ENCODE measurements around the gene KRT74.
"Not testable (repeated sequence)": the region's sequence is repeated elsewhere in the genome, so short reads cannot be mapped to it uniquely, and the experiment has no call there.

The KRT74 gene

DNA sequence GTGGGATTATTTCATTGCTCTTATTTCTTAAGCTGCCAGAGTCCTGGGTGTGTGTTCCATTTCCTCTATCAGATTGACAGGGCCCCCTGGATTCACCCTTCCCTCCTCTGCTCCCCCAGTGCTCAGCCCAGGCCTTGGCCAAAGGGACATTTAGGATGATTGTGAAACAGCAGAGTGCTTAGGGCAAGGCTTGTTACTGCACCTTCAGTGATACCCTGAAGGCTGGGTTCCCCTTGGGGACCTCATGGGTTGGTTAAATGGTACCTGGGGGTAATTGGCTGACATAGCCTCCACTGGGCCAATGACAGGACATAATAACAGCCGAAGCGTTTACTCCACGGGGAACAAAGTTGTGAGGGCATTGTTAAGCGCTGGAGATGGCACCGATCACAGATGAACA lies 28.9 kb upstream of the KRT74 start:
- no peak for DNase-seq (ENCODE audit: low read depth in 2 of 2)

DNA sequence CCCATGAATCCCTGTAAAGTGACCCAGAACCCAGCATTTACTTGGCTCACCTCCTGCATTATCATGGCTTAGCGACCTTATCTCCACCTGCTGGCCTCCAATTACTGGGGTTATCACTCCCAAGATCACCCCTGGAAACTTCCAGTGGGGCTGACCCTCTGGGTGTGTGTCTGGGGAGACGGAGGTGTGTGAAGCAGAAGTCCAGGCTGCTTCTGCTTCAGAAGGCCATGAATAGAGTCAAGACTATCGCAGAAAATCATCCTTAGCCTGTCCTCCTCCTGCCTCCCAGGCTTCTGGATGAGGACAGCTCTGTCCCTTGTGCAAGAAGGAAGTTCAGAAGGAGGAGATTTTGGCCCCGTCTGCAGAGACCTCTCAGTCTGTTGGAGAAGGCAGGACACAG lies 28.0 kb upstream of the KRT74 start:
- no peak for DNase-seq (ENCODE audit: low read depth in 2 of 2)

- DNase-seq (ENCODE audit: low read depth in 2 of 2) = no peak
Measured at GRCh38 chr12:52600941-52601481, 27.4 kb upstream of the KRT74 start, which contains the start of gene KRT72. Gene KRT72, minus strand, starts transcription at chr12:52601463. Its CDS starts 11 bp downstream, at chr12:52601452.

GRCh38 chr12:52600475-52600874 lies 26.8 kb upstream of the KRT74 start:
- DNase-seq (ENCODE audit: low read depth in 2 of 2) = no peak

DNA sequence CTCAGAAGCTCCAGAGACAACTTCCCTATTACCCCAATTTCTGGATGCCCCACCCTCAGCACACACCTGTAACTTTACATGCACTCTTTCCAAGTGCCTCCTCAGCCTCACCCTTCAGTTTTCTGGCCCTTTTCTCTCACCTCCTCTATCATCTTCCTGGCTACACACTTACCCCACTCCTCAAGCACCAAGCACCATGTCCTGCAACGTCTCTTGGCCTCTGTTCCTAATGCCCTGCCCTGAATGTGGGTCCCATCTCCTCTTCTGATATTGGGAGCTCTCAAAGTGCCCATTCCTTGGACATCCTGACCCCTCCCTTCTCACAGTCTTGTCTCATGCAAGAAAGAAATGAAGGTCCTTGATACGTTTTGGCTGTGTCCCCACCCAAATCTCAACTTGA lies 26.4 kb upstream of the KRT74 start:
- no peak for DNase-seq (ENCODE audit: low read depth in 2 of 2)

DNA sequence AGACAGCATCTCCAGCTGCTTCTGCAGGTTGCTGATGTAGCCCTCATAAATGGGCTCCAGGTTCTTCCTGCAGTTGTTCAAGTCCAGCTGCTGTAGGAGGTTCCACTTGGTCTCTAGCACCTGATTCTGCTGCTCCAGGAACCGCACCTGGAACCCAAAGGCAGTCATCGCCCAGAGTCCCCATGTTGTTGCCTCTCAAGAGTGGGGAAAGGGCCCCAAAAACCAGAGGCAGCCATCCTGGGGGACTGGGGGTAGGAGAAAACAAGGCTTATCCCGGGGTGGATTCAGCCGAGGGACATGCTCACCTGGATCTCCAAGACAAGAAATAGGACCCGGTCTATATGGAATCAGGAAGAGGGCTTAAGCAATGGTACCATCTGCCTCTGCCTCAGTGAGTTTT lies 25.3 kb upstream of the KRT74 start:
- no peak for DNase-seq (ENCODE audit: low read depth in 2 of 2)

GRCh38 chr12:52594237-52594636 lies 20.6 kb upstream of the KRT74 start:
- not testable (repeated sequence) for DNase-seq (ENCODE audit: low read depth in 2 of 2)

- DNase-seq (ENCODE audit: low read depth in 2 of 2) = no peak
Measured at GRCh38 chr12:52591521-52591920, 17.9 kb upstream of the KRT74 start.

- no peak for DNase-seq (ENCODE audit: low read depth in 2 of 2)
Measured at GRCh38 chr12:52590021-52590420, 16.4 kb upstream of the KRT74 start.

GRCh38 chr12:52587563-52587962 lies 13.9 kb upstream of the KRT74 start:
- no peak for DNase-seq (ENCODE audit: low read depth in 2 of 2)

DNA sequence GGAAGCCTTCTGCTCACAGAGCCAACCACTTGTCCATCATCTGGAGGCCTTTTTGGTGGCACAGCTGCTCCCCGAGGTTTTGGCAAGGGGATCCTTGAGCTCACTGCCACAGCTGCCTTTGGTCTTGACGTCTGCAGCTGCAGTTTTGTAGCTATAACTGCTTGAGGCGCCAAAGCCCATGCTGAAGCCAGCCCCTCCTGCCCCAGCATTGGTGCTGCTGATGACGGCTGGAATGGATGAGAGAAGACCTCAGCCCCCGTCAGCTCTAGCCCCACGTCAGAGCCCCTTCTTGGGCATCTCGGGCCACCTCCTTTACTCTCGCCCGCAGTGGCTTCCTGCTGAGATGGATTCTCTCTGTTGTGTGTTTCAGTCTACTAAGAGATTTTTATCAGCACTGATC lies 12.3 kb upstream of the KRT74 start:
- peak in 1 of 2 donors; percentile 5 for DNase-seq (ENCODE audit: low read depth in 2 of 2)

DNA sequence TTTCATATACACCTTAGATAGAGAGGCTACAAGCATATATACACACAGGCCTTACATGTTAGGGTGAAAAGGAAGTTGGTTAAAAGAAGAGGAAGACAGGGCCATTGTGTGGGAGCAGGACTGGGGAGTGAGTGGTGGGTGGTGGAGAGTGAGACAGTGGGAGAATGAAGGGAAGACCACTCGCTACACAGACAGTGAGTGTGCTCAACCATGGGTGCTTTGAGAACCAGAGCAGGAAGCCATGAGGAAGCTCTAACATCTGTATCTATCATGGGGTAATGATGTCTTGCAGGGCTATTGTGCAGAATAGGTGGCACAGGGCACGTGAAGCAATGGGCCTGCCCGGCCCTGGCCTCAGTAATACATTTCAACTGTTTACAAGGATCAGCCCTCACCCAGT lies 11.4 kb upstream of the KRT74 start:
- no peak for DNase-seq (ENCODE audit: low read depth in 2 of 2)

GRCh38 chr12:52584156-52584682 lies 10.6 kb upstream of the KRT74 start:
- no peak for DNase-seq (ENCODE audit: low read depth in 2 of 2)

GRCh38 chr12:52582971-52583456 lies 9.4 kb upstream of the KRT74 start:
- DNase-seq (ENCODE audit: low read depth in 2 of 2) = peak; percentile 32 to 59

DNA sequence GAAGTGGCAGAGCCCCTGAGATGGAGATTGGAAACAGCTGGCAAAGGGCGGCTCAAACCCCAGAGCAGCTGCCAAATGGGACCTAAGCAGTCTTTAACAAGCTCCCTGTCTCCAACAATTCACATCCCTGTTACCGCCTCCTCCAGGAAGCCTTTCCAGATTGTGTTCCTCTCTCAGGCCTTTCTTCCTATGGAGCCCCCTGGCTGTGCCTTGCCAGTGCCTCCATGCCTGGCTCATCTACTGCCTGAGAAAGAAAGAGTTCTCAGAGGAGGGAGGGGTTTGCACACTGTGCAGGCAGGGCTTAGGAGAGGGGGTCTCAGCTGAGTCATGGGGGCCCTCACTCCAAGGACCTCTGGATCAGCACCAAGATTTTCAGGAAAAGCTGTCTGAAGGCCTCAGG lies 8.8 kb upstream of the KRT74 start:
- DNase-seq (ENCODE audit: low read depth in 2 of 2) = no peak

GRCh38 chr12:52581481-52581880 lies 7.8 kb upstream of the KRT74 start:
- no peak for DNase-seq (ENCODE audit: low read depth in 2 of 2)

DNA sequence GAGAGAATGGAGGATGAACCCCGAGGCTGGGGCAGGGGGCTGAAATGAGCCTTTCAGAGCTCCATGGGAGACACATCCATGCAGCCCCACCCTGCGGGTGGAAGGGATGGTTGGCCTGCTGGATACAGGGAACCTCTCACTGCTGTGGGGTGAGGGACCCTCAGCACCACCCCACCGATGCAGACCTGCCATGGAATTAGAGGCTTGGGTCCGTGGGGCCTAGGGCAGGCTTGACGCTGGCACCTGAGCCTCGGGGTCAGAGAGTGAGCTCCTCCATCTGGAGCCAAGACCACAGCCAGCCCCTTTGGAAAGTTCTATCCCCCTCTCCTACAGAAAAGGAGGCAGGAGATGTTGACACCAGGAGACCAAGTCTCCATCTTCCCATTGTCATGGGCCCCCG lies 7.4 kb upstream of the KRT74 start:
- no peak for DNase-seq (ENCODE audit: low read depth in 2 of 2)

DNA sequence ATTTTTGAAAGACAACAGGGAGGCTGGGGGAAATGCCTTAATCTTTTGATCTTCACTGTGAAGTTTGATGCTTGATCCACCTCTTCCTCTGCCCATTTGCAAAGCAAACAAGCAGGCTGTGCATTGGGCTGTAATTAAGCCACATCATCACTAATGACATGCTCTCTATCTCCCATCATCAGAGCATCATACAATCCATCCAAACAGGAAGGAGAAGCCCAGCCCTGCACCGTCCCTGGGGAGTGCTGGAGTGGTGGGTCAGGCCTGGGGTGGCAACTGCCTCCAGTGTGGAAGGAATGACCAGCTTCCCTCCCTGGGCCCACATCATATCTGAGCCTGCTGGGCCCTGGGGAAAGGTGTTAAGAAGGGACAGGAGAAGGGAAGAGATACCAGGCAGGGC lies 6.9 kb upstream of the KRT74 start:
- no peak for DNase-seq (ENCODE audit: low read depth in 2 of 2)

- DNase-seq (ENCODE audit: low read depth in 2 of 2) = no peak
Measured at GRCh38 chr12:52579468-52580465, 6.1 kb upstream of the KRT74 start.

DNA sequence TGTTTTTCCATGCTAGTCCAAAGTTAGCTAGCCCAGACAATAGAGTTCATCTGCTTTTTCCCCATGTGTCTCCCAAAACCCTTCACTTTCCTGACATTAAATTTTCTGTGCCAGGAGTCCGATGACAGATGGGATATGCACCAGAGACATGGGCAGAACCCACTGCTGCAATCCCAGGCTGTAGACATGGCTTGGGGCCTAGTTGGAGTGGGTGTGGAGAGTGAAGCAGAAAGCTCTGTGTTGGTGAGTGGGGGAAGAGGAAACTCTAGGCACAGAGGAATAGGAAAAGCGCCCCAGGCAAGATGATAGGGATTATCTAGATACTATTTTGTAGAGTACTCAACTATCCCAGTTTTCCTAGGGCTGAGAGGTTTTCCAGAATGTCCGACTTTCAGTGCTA lies 4.8 kb upstream of the KRT74 start:
- DNase-seq (ENCODE audit: low read depth in 2 of 2) = no peak

DNA sequence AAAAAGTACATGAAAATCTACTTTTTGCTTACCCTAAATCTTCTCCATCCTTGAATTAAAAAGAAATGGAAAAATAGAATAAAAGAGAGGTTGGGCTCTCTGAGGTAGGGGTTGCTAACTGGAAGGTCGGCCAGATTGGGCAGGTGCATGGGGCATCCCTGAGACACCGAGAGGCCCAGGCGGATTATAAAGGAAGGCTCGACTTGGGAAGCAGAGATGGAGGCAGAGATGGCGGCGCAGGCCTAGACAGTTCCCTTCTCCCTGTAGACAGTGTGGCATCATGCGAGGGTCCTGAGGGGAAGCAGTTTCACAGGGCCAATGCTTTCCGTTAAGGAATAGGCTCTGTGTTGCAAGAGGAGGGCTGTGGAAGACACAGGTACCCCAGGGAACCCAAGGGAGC lies 3.7 kb upstream of the KRT74 start:
- no peak for DNase-seq (ENCODE audit: low read depth in 2 of 2)

DNA sequence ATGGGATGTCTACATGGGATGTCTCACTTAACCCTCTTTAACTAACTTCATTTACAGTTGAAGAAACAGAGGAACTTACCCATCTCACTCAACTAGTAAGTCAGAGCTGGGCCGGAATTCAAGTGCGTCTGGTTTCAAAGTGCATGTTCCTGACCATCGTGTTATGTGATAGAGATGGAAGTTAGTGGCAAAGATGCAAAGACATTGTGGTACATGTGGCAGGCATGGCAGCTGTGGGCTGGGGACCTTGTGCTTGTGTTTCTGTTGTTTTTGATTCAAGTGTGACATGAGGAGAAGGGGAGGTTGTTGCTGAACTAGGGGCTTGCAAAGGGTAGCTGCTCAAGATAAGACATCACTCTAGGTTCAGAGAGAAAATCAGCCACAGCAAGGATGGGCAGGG lies 2.3 kb upstream of the KRT74 start:
- DNase-seq (ENCODE audit: low read depth in 2 of 2) = no peak

GRCh38 chr12:52575256-52575655 lies 1.6 kb upstream of the KRT74 start:
- no peak for DNase-seq (ENCODE audit: low read depth in 2 of 2)
